A549 (cell line): ENCODE data around the gene ZNF710.

Source experiments
- RFX5 ChIP-seq: fragments of 450-650 bp; IDR thresholded peaks from 2 replicates; pipeline ENCODE4 v1.7.1; 2014; ENCODE audit warnings: antibody characterized with exemption, mild to moderate bottlenecking, moderate library complexity
- ZFP36 ChIP-seq: fragments of 450-650 bp; IDR thresholded peaks from 2 replicates; pipeline ENCODE4 v1.6.1; 2014; ENCODE audit warnings: borderline replicate concordance; ENCODE audit not compliant: partially characterized antibody
- ZNF302 ChIP-seq: fragments of 250-450 bp; sonication (Bioruptor Pico); IDR thresholded peaks from 2 replicates; pipeline ENCODE4 v1.9.0; 2021; ENCODE audit warnings: inconsistent platforms, mild to moderate bottlenecking, moderate library complexity
- TF ChIP-seq, protein P1 (sequence below): IDR thresholded peaks from 2 replicates; pipeline ENCODE4 v1.6.1; 2012

DNA sequence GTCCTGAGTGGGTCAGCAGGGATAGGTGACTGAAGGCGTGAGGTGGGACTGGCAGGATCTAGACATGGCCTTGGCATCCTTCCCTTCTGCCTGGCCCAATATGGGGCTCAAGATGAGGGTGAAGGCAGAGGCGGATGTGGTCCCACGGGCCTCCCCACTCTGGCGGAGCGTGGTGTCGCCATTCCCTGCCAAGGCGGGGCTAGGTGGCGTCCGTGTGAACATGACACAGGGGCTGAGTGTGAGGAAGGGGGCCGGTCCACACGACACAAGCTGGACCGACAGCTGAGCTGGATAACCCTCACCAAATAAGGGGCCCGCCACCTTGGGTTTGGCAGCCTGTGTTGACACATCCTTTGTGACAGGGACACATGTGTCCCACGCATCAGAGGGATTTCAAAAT, 43.1 kb downstream of the ZNF710 start:
- TF ChIP-seq ZNF302 (CRISPR knock-in tag) (no peak), ZFP36 (no peak), RFX5 (no peak)
- TF ChIP-seq, protein P1, sequence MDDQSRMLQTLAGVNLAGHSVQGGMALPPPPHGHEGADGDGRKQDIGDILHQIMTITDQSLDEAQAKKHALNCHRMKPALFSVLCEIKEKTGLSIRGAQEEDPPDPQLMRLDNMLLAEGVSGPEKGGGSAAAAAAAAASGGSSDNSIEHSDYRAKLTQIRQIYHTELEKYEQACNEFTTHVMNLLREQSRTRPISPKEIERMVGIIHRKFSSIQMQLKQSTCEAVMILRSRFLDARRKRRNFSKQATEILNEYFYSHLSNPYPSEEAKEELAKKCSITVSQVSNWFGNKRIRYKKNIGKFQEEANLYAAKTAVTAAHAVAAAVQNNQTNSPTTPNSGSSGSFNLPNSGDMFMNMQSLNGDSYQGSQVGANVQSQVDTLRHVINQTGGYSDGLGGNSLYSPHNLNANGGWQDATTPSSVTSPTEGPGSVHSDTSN = no peak
